Measurements from ENCODE around the gene ZNF467.

Gene ZNF467, protein sequence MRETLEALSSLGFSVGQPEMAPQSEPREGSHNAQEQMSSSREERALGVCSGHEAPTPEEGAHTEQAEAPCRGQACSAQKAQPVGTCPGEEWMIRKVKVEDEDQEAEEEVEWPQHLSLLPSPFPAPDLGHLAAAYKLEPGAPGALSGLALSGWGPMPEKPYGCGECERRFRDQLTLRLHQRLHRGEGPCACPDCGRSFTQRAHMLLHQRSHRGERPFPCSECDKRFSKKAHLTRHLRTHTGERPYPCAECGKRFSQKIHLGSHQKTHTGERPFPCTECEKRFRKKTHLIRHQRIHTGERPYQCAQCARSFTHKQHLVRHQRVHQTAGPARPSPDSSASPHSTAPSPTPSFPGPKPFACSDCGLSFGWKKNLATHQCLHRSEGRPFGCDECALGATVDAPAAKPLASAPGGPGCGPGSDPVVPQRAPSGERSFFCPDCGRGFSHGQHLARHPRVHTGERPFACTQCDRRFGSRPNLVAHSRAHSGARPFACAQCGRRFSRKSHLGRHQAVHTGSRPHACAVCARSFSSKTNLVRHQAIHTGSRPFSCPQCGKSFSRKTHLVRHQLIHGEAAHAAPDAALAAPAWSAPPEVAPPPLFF

DNA sequence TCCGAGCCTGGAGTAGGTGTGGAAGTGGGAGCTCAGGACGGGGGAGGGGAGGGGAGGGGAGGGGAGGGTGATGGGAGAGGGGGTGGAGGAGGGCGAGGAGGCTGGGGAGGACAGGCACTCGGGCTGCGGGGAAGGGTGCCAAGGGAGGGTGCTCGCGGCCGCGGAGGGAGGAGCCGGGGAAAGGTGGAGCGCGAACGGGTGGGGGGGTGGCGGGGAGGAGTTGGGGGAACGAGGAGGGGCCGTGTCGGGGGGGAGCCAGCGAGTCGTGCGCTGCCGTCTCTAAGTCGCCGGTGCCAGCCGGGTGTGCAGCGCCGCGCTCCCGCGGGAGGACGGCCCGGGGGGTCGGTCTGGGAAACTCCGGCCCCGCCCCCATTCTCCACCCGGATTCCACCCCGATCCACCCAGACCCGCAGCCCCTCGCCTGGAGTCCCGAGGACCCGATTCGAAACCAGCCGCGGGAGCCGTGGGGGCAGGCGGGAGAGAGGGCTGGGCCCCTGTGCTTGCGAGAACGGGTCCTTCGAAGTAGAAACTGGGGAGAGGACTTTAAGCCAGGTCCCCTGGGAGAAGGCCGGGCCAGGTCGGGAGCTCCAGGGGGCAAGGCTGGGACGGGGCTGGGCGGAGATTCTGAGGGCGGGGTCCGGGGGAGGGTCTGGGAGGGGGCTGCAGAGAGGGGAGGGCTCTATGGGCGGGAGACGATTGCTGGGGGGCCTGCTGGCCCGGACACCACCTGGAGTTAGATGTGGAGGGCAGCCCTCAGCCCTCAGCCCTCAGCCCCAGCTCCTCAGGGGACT, at the start of gene ZNF467:
TSS of gene ZNF467 (minus strand) at position 143 of the 791 bp plus-strand sequence. CDS start 2,556 bp downstream, outside the sequence.
- no peak for DNase-seq

DNA sequence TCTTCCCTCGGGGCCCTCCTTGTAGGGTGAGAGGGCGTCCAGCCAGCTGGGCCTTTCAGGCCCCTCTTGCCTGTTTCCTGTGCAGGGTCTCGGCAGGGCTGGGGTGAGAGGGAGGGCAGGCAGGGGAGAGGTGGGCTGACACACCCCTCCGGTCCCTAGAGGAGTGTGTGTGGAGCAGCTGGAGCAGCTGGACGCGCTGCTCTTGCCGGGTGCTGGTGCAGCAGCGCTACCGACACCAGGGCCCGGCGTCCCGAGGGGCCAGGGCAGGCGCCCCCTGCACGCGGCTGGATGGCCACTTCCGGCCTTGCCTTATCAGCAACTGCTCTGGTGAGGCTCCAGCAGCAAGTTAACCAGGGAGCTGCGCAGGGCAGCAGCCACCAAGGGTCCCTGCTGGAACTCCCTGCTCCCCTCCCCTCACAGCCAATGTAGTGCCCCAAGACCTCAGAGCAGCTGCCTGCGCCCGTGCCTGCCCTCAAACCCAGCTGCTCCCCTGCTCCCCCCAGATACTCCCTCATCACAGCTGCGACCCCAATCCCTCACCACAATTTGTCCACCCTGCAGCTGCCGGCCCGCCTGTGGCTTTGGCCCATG, 49.1 kb upstream of the ZNF467 start:
- no peak for DNase-seq

DNA sequence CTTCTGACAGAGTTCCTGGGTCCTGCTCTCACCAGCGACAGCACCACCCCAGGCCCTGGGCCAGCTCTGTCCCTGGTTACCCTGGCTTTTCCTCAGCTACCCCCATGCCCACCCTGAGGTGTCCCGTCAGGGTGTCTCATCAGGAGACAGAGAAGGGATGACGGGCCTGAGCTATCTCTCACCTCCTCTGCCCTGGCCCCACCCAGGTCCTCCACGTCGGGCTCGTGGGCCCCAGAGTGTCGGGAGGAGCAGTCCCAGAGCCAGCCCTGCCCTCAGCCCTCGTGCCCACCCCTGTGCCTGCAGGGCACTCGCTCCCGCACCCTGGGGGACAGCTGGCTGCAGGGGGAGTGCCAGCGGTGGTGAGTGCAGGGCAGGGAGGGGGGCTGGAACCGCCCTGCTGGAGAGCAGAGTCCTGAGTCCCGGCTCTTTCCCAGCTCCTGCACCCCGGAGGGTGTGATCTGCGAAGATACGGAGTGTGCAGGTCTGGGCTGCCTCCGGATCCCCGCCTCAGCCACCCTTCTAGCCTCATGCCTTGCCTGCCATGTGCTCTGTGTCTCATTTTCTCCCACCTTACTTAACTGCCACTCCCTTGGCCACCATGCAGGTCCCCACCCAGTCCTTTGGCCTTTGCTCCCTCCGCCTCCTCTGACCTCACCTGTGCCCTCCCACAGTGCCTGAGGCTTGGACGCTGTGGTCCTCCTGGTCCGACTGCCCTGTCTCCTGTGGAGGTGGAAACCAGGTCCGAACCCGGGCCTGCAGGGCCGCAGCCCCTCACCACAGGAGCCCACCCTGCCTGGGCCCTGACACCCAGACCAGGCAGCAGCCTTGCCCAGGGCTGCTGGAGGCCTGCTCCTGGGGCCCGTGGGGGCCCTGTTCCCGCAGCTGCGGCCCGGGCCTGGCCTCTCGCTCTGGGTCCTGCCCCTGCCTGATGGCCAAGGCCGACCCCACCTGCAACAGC, 48.1 kb upstream of the ZNF467 start:
- no peak for DNase-seq

DNA sequence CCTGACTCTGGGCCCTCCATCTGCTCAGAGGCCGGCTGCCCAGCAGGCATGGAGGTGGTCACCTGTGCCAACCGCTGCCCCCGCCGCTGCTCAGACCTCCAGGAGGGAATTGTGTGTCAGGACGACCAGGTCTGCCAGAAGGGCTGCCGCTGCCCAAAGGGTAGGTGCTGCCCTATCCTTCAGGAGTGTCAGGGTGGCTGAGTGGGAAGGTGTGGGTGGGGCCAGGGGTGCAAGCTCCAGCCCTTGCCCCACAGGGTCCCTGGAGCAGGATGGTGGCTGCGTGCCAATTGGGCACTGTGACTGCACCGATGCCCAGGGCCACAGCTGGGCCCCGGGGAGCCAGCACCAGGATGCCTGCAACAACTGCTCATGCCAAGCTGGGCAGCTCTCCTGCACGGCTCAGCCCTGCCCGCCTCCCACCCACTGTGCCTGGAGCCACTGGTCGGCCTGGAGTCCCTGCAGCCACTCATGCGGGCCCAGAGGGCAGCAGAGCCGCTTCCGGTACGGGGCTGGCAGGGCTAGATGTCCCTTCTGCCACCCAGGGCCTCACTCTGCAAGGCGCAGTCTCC, 47.3 kb upstream of the ZNF467 start:
- DNase-seq = no peak

DNA sequence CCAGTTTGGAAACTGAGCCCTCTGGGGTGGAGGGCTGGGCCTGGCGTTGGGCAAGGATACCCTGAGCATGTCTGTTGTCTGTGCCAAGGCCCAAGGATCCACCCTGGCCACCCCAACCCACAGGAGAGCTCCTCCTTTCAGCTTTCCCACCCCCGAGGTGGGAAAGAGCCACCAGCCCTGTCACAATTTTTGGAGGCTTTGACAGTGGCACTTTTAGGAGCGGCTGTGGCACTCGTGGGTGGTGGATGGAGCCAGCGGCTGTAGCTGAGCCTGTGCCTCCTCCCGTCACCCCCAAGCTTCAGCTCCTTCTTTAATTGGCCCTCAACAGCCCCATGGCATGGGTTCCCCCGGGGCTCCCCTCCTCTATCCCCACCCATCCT, 46.6 kb upstream of the ZNF467 start:
- DNase-seq = no peak

DNA sequence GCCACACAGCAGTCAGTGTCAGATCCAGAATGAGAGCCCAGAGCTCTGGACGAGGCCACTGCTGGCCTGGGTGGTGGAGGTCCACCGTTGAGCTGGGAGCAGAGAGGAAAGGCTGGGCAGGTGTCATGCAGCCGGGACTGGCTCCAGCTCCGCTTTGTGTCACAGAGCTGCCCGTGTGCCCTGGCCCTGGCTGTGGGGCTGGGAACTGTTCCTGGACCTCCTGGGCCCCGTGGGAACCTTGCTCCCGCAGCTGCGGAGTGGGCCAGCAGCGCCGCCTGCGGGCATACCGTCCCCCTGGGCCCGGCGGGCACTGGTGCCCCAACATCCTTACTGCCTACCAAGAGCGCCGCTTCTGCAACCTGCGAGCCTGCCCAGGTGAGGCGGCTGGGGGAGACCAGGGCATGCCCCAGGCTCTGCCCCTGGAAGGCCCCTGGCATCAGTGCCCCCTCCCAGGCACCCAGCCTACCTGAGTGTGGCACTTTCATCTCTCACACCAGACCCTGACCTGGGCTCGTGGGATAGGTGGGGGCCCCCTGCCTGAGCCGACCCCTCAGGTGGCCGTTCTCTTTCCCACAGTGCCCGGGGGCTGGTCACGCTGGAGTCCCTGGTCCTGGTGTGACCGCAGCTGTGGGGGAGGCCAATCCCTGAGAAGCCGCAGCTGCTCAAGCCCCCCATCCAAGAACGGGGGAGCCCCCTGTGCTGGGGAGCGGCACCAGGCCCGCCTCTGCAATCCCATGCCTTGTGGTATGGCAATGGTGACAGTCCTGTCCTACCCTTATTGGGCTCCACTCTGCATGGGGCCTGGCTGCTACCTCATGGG, 46.0 kb upstream of the ZNF467 start:
- DNase-seq = no peak

DNA sequence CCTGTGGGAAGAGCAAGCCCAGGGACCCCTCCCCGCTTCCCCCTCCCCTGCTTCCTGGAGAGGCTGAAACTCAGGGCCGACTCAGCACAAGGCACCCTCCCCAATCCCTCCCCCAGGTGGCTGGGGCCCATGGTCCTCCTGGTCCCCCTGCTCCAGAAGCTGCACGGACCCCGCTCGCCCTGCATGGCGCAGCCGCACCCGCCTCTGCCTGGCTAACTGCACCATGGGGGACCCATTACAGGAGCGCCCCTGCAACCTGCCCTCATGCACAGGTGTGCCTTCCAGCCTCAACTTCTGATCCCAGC, 45.1 kb upstream of the ZNF467 start:
- DNase-seq = no peak

DNA sequence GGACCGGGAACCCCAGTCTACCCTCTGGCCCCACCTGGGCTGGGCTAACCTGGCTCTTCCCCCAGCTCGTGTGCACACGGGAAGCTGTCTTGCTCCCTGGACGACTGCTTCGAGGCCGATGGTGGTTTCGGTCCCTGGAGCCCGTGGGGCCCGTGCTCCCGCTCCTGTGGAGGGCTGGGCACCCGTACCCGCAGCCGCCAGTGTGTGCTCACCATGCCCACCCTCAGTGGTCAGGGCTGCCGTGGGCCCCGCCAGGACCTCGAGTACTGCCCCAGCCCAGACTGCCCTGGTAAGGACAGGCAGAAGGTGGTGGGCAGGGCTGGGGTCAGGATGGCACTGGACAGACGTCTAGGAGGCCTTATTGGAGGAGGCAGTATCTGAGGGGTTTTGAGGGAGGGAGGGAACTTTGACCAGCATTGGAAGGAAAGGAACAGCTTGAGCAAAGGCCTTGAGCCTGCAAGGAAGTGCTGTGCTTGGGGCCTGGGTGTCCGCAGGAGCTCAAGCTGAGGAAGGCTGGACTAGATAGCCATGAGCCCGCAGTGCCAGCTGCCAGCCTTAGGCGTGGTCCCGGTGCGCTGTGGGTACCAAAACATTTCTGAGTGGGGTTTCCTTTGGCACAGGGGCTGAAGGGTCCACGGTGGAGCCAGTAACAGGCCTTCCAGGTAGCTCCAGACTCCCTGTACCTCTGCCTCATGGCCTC, 44.6 kb upstream of the ZNF467 start:
- no peak for DNase-seq

DNA sequence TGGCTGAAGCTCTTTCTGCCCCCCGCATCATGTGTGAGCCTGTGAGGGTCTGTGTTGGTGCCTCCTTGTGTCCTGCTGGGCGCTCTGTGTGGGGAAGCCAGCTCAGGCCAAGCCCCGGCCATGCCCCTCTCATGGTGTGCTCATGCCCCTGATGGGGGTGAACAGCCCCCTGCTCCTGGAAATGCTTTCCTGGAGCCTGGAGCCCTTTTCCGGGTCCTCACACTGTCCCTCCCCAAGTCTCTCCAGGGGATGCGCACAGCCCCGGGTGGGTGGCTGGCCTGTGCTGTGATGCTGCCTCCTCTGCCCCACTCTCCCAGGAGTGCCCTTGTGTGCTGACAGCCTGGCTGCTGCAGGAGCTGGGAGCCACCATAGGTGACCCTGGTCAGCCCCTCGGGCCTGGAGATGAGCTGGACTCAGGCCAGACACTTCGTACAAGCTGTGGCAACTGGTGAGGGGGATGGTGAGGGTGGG, 43.9 kb upstream of the ZNF467 start:
- no peak for DNase-seq

DNA sequence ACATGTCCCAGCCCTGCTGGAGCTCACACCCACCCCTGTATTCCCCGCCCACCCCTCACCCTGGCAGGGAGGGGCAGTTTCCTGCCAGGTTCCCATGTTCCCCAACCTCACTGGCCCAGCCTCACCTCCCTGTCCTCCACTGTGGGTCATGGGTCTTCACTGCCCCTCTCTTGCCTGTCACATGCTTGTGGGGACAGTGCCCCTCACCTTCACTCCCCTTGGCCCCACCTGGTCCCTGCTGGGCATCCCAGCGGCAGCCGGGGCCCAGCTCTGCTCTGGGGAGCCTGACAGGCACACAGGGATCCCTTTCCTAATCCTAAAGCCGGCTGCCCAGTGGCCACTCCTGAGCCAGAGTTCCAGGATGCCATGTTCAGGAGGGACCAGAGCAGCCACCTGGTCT, 43.4 kb upstream of the ZNF467 start:
- no peak for DNase-seq

DNA sequence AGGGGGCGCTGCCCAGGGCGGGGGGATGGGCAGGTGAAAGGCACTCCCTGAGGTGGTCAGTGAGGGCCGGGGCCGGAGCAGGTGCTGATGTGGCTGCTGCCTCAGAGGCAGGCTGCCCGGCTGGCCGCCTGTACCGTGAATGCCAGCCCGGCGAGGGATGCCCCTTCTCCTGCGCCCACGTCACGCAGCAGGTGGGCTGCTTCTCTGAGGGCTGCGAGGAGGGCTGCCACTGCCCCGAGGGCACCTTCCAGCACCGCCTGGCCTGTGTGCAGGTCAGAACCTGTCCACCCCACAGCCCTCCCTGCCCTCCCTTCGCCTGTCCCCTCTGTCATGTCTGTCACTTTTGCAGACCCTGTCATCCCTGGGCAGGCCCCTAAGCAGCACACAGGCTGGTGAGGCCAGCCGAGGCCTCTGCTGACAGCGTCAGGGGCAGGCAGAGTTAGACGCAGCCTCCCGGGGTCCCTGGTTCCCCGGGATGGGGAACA, 42.9 kb upstream of the ZNF467 start:
- DNase-seq = no peak

DNA sequence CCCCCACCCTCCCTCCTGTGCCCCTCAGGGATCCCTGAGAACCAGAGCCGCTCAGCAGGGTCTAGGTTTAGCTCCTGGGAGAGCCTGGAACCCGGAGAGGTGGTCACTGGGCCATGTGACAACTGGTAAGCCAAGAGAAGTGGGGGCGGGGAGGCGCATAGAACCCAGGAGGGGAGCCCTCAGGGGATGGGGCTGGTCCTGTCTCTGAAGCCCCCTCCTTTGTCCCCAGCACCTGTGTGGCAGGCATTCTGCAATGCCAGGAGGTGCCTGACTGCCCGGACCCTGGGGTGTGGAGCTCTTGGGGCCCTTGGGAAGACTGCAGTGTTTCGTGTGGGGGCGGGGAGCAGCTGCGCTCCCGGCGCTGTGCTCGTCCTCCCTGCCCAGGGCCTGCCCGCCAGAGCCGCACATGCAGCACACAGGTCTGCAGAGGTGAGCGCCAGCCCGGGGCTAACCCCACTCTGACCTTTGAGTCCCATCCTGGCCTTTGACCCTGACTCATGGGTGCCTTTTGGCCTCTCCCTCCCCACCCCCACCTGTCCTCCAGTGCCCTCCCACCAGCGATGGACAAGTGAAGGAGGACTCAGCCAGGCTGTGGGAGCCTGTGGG, 42.4 kb upstream of the ZNF467 start:
- DNase-seq = no peak

DNA sequence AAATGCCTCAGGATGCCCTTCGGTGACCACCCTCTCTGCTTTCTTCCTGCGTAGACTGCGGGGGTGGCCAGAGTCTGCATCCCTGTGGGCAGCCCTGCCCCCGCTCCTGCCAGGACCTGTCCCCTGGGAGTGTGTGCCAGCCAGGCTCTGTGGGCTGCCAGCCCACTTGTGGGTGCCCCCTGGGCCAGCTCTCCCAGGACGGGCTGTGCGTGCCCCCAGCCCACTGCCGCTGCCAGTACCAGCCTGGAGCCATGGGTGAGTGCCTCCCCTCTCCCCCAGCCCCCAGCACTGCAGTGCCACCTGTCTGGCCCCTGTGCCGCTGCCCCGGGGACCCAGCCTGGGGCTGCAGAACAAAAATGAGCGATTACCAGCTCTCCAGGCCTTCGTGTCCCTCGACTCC, 41.7 kb upstream of the ZNF467 start:
- DNase-seq = no peak

DNA sequence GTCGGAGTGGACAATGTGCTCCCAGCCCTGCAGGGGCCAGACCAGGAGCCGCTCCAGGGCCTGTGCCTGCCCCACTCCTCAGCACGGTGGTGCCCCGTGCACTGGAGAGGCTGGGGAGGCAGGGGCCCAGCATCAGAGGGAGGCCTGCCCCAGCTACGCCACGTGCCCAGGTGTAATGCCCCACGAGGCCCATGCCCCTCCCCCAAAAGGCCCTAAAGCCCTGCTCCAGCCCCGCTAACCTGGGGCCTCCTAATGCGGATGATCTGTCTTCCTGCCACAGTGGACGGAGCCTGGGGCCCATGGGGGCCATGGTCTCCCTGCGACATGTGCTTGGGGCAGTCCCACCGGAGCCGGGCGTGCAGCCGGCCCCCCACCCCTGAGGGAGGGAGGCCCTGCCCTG, 41.1 kb upstream of the ZNF467 start:
- DNase-seq = no peak

DNA sequence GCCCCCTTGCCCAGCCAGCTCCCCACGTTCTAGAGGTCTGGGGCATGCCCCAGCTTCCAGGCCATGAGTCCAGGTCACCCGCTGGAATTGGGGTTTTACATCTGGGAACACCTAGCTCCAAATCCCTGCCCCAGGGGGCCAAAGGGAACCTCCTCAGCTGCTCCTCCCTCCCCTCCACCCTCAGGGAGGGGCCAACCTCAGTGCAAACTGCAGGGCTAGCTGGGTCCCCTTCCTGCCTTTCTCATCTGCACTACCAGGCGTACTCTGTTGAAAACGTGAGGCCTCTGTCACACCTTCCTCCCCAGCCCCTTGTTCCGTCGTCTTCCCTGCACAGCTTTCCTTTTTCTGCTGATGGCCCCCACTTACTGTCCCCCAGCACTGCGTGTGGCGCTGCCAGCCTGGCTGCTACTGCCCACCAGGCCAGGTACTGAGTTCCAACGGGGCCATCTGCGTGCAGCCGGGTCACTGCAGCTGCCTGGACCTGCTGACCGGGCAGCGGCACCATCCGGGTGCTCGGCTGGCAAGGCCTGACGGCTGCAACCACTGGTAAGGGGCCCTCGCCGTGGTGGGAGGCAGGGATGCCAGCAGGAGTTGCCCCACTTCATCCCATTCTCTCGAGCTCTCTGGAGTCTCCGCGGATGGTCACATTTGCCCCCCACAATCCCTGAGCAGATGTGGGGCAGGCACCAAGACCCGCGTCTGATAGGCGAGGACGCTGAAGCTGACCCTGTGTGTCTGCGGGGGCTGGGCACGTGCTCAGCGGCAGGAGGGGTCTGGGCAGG, 40.1 kb upstream of the ZNF467 start:
- no peak for DNase-seq

DNA sequence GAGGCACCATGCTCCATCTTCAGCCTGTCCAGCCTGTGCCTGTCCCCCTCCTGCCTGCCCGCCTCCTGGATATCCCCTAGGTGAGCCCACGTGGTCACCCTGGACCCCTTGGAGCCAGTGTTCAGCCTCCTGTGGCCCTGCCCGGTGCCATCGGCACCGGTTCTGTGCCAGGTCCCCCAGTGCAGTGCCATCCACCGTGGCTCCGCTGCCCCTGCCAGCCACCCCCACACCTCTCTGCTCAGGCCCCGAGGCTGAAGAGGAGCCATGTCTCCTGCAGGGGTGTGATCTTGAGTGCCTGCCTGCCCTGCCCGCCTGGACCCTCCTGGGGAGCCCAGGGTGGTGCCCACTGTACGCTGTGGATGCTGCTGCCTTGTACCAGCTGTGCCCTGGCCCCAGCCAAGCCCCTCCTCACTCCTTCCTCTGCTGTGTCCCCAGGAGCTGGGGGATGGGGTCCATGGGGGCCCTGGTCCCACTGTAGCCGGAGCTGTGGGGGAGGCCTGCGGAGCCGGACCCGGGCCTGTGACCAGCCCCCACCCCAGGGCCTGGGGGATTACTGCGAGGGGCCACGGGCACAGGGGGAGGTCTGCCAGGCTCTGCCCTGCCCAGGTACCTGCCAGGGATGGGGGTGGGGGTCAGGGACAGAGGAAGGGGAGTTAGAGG, 38.6 kb upstream of the ZNF467 start:
- no peak for DNase-seq

DNA sequence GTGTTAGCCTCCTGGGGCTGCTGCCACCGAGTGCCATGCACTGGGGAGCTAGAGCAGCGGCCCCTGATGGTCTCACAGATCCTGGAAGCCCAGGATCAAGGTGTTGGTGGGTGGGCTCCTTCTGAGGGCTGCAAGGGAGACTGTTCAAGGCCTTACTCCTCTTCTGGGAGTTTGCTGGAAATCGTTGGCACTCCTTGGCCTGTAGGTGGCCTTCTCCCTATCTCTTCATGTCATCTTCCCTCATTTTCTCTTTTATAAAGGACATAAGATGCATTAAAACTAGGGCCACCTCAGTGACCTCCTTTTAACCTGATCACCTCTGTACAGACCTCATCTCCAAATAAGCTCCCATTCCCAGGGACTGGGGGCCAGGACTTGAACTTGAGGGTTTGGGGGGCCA, 37.8 kb upstream of the ZNF467 start:
- no peak for DNase-seq

DNA sequence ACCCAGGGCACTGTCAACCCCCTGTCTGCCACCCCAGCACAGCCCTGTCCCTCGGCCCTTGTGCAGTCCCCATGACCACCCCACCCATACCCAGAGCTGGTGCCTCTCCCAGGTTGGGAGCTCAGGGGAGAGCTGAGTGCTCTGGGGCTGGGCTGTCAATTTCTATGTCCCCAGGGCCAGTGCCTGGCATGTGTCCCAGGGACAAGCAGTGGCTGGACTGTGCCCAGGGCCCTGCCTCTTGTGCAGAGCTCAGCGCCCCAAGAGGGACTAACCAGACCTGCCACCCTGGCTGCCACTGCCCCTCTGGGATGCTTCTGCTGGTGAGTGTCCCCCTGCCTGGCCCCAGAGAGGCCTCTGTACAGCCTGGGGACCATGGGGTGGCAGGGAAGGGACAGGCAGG, 35.8 kb upstream of the ZNF467 start:
- DNase-seq = no peak

DNA sequence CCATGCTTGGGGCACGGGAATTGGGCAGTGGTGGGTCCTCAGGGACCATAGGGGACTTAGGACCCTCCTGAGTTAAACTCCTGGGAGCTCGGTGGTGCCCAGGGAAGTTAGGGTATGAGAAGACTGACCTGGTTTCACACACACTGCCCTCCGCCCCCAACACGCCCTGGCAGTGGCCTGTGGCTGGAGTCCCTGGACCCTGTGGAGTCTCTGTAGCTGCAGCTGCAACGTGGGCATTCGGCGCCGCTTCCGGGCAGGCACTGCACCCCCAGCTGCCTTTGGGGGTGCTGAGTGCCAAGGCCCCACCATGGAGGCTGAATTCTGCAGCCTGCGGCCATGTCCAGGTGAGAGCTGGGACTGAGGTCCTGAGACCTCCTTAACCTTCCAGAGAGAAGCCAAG, 34.9 kb upstream of the ZNF467 start:
- no peak for DNase-seq

Measured in DMS79 (cell line).